Measurements from ENCODE around the gene STAT1. TPM values are rescaled to one million over a fixed set of nuclear protein-coding genes. Genes with fewer than 3 reads are reported as not detected.

The STAT1 gene
- total RNA-seq, 1 experiment from 2014 or later, result 64.7 TPM

Other genes starting within 250 kb of the STAT1 start
- 221 and 233 TPM in 2 replicates for gene GLS, start 133.3 kb downstream of the STAT1 start, total RNA-seq (2014; rRNA removed; shearing (Covaris generic))
- gene STAT4, start 136.8 kb upstream of the STAT1 start, total RNA-seq (2014; rRNA removed; shearing (Covaris generic)), result 0.55 and 0.93 TPM in 2 replicates
- gene MYO1B, start 231.2 kb upstream of the STAT1 start, total RNA-seq (2014; rRNA removed; shearing (Covaris generic)), result 4.1 and 4.9 TPM in 2 replicates

Data from A172 (cell line).